ENCODE data around the gene ARHGEF4. TPM values are rescaled to one million over a fixed set of nuclear protein-coding genes. Genes with fewer than 3 reads are reported as not detected.

The ARHGEF4 gene
- total RNA-seq, 1 donor from 2014 or later: 5.1 TPM

GRCh38 chr2:131036696-131037397 is 200.1 kb downstream of the ARHGEF4 start:
- no peak for DNase-seq
- ATAC-seq (ENCODE audit: poor library complexity): no peak
- intact Hi-C loops (cut with DNase I): no loop called here

GRCh38 chr2:131037398-131038257 is 200.9 kb downstream of the ARHGEF4 start:
- DNase-seq: no peak
- no peak for ATAC-seq (ENCODE audit: poor library complexity)
- intact Hi-C loops (cut with DNase I): no loop called here

- DNase-seq: no peak
- intact Hi-C loops (cut with DNase I): no loop called here
- no peak for ATAC-seq (ENCODE audit: poor library complexity)
These were observed 201.8 kb downstream of the ARHGEF4 start for GRCh38 chr2:131038258-131039100.

GRCh38 chr2:131039101-131039440 is 202.4 kb downstream of the ARHGEF4 start:
- ATAC-seq (ENCODE audit: poor library complexity) (no peak), DNase-seq (no peak)
- intact Hi-C loops (cut with DNase I): no loop called here

- ATAC-seq (ENCODE audit: poor library complexity): no peak
- intact Hi-C loops (cut with DNase I): no loop called here
These were observed 202.8 kb downstream of the ARHGEF4 start for GRCh38 chr2:131039535-131039907.

GRCh38 chr2:131039908-131040660 is 203.4 kb downstream of the ARHGEF4 start:
- no peak for DNase-seq

More at GRCh38 chr2:131039535-131039907, 202.8 kb downstream of the ARHGEF4 start:
- DNase-seq: no peak

GRCh38 chr2:131040661-131041401 is 204.1 kb downstream of the ARHGEF4 start:
- intact Hi-C loops (cut with DNase I): no loop called here
- ATAC-seq (ENCODE audit: poor library complexity) (no peak), DNase-seq (no peak)

More at GRCh38 chr2:131039908-131040660, 203.4 kb downstream of the ARHGEF4 start:
- no peak for ATAC-seq (ENCODE audit: poor library complexity)
- intact Hi-C loops (cut with DNase I): no loop called here

- DNase-seq: no peak
- ATAC-seq (ENCODE audit: poor library complexity): no peak
- intact Hi-C loops (cut with DNase I): no loop called here
These were observed 204.9 kb downstream of the ARHGEF4 start for GRCh38 chr2:131041402-131042147.

- intact Hi-C loops (cut with DNase I): no loop called here
- ATAC-seq (ENCODE audit: poor library complexity) (no peak), DNase-seq (no peak)
These were observed 205.5 kb downstream of the ARHGEF4 start for GRCh38 chr2:131042148-131042775.

- DNase-seq: no peak
- intact Hi-C loops (cut with DNase I): no loop called here
- no peak for ATAC-seq (ENCODE audit: poor library complexity)
These were observed 206.7 kb downstream of the ARHGEF4 start for GRCh38 chr2:131043199-131044074.

- intact Hi-C loops (cut with DNase I): no loop called here
- DNase-seq: no peak
These were observed 207.5 kb downstream of the ARHGEF4 start for GRCh38 chr2:131044075-131044756.

GRCh38 chr2:131044757-131045150 is 208.0 kb downstream of the ARHGEF4 start:
- intact Hi-C loops (cut with DNase I): no loop called here
- ATAC-seq (ENCODE audit: poor library complexity) (no peak), DNase-seq (no peak)

More at GRCh38 chr2:131044075-131044756, 207.5 kb downstream of the ARHGEF4 start:
- ATAC-seq (ENCODE audit: poor library complexity): no peak

GRCh38 chr2:131045286-131046027 is 208.7 kb downstream of the ARHGEF4 start:
- ATAC-seq (ENCODE audit: poor library complexity): no peak
- no peak for DNase-seq
- intact Hi-C loops (cut with DNase I): no loop called here

- DNase-seq (no peak), ATAC-seq (ENCODE audit: poor library complexity) (peak; percentile 38)
- intact Hi-C loops (cut with DNase I): no loop called here
These were observed 209.6 kb downstream of the ARHGEF4 start for GRCh38 chr2:131046028-131046917.

All from Right ventricle myocardium superior (tissue), 1 donor.